GM19025 (cell line): ENCODE results near the gene GUCY2D.

Experiments
- ATAC-seq: cut with Tn5 transposase; IDR thresholded peaks from one replicate; pipeline ENCODE4 v1.9.1; 2021; ENCODE audit warnings: mild to moderate bottlenecking, low read depth, moderate library complexity; ENCODE audit not compliant: unreplicated experiment

GUCY2D gene

GRCh38 chr17:8062435-8062806 lies 60.0 kb downstream of the GUCY2D start:
- no peak for ATAC-seq

- ATAC-seq: no peak
These were observed 60.5 kb downstream of the GUCY2D start for GRCh38 chr17:8062807-8063483.

- no peak for ATAC-seq
These were observed 61.5 kb downstream of the GUCY2D start for GRCh38 chr17:8063761-8064534.

- no peak for ATAC-seq
These were observed 62.2 kb downstream of the GUCY2D start for GRCh38 chr17:8064561-8065019.

- no peak for ATAC-seq
These were observed 64.7 kb downstream of the GUCY2D start for GRCh38 chr17:8066841-8067775.

GRCh38 chr17:8067806-8068205 lies 65.4 kb downstream of the GUCY2D start:
- no peak for ATAC-seq

- ATAC-seq: no peak
These were observed 66.5 kb downstream of the GUCY2D start for GRCh38 chr17:8068736-8069586.

GRCh38 chr17:8069587-8069860 lies 67.1 kb downstream of the GUCY2D start:
- no peak for ATAC-seq
